ENCODE data around the gene SSBP3.
"Not testable (repeated sequence)": the region's sequence is repeated elsewhere in the genome, so short reads cannot be mapped to it uniquely, and the experiment has no call there.

SSBP3 gene

DNA sequence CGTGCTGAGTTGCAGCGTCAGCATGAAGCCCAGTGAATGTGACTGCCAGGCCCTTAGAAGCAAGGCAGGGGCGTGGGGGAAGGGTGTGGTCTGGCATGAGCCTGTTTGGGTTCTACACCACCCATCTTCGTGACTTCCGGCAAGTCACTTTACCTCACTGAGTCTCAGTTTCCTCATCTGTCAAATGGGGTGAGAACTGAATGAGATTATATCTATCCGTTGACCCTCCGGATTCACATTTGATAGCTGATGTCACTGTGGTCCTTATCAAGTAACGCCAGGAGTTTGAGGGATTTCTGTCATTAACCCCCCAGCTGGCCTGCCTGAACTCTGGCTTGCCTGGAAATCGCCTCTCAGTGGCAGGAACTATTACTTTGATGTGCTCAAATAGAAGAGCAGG lies 190.7 kb downstream of the SSBP3 start:
- in situ Hi-C loops (cut with HindIII; ENCODE audit: low pct_unique_long_range_greater_than_20kb, low sequenced_read_pairs), result no loop called here
- no peak for DNase-seq (ENCODE audit: low read depth in 1 of 2, low spot score in 1 of 2)
- TF ChIP-seq JUND (IDR thresholded peaks at IDR 0.05; ENCODE audit: low read depth), result no peak

- in situ Hi-C loops (cut with HindIII; ENCODE audit: low pct_unique_long_range_greater_than_20kb, low sequenced_read_pairs), result no loop called here
- TF ChIP-seq JUND (IDR thresholded peaks at IDR 0.05; ENCODE audit: low read depth), result no peak
- no peak for DNase-seq (ENCODE audit: low read depth in 1 of 2, low spot score in 1 of 2)
Observed at GRCh38 chr1:54212872-54213271, 193.3 kb downstream of the SSBP3 start.

DNA sequence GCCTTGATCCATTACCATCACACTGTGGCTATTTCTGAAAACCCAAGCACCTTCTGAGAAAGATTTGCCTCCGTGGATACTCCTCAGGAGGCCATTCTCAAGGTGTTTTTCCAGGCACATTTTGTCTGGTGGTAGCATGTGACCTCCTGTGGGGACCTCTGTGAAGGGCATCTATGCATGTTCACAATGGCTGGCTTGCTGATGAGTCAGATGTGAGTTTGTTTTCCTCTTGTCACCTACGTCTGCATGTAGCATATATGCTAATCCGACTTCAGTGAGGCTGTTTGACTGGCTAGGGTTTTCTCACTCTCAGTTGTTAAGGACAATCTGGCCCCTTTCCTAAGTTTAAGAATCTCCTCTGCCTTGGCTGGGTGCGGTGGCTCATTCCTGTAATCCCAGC lies 198.3 kb downstream of the SSBP3 start:
- in situ Hi-C loops (cut with HindIII; ENCODE audit: low pct_unique_long_range_greater_than_20kb, low sequenced_read_pairs); DNase-seq (ENCODE audit: low read depth in 1 of 2, low spot score in 1 of 2): not testable (repeated sequence)

DNA sequence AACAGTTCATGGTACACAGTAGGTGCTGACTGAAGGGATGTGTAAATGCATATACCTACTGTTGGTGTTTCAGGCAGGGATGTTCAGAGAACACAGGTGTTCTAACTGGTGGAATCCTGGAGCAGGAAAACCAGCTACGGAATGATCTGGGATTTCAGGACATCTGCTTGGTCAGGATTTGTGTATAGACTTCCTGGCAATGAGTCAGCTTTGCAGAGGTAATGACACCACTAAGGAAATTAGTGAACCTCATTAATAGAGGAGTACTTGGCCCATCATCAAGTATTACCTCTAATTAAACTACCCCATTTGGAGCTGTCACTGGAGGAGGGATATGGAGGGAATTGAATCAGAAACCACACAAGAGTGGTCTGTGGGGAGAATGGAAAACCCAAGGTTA lies 198.9 kb downstream of the SSBP3 start:
- TF ChIP-seq JUND (IDR thresholded peaks at IDR 0.05; ENCODE audit: low read depth), result no peak
- DNase-seq (ENCODE audit: low read depth in 1 of 2, low spot score in 1 of 2), result no peak
- in situ Hi-C loops (cut with HindIII; ENCODE audit: low pct_unique_long_range_greater_than_20kb, low sequenced_read_pairs), result no loop called here

- DNase-seq (ENCODE audit: low read depth in 1 of 2, low spot score in 1 of 2), result no peak
- no peak for TF ChIP-seq JUND (IDR thresholded peaks at IDR 0.05; ENCODE audit: low read depth)
- in situ Hi-C loops (cut with HindIII; ENCODE audit: low pct_unique_long_range_greater_than_20kb, low sequenced_read_pairs), result no loop called here
Observed at GRCh38 chr1:54204199-54204598, 202.0 kb downstream of the SSBP3 start.

DNA sequence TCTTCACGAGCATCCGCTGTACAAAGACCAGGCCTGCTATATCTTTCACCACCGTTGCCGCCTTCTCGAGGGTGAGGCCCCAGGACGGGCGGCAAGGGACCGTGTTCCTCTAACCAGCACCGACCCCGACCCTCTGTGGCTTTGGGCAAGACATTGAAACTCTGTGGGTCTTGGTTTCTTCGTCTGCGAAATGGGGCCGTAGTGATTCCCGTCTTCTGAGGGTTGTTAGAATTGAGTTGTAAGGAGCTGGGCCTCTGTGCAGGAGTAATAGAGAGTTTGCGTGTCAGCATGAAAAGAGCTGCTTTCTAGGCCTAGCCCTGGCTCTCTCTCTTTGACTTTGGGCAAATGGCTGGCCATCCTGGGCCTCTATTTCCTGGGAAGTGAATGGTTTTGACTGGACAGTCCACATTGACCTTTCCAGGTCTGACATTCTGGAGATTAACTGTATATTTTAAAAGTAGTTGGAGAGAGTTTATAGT lies 205.6 kb downstream of the SSBP3 start:
- no peak for TF ChIP-seq JUND (IDR thresholded peaks at IDR 0.05; ENCODE audit: low read depth)
- no peak for DNase-seq (ENCODE audit: low read depth in 1 of 2, low spot score in 1 of 2)
- in situ Hi-C loops (cut with HindIII; ENCODE audit: low pct_unique_long_range_greater_than_20kb, low sequenced_read_pairs), result no loop called here

GRCh38 chr1:54199765-54200518 lies 206.3 kb downstream of the SSBP3 start, which contains the start of the genes CYB5RL and MRPL37:
CYB5RL (minus strand) TSS chr1:54200030; CDS start chr1:54195616, 4,414 bp downstream.
MRPL37 (plus strand) TSS chr1:54200167; CDS start chr1:54200244, 77 bp downstream.
- no peak for TF ChIP-seq JUND (IDR thresholded peaks at IDR 0.05; ENCODE audit: low read depth)
- in situ Hi-C loops (cut with HindIII; ENCODE audit: low pct_unique_long_range_greater_than_20kb, low sequenced_read_pairs), result no loop called here

GRCh38 chr1:54199151-54199764 lies 206.9 kb downstream of the SSBP3 start:
- in situ Hi-C loops (cut with HindIII; ENCODE audit: low pct_unique_long_range_greater_than_20kb, low sequenced_read_pairs), result no loop called here
- no peak for TF ChIP-seq JUND (IDR thresholded peaks at IDR 0.05; ENCODE audit: low read depth)
- DNase-seq (ENCODE audit: low read depth in 1 of 2, low spot score in 1 of 2), result peak; percentile 7 to 10

More at GRCh38 chr1:54199765-54200518, 206.3 kb downstream of the SSBP3 start, which contains the start of the genes CYB5RL and MRPL37:
- DNase-seq (ENCODE audit: low read depth in 1 of 2, low spot score in 1 of 2), result peak; percentile 96

DNA sequence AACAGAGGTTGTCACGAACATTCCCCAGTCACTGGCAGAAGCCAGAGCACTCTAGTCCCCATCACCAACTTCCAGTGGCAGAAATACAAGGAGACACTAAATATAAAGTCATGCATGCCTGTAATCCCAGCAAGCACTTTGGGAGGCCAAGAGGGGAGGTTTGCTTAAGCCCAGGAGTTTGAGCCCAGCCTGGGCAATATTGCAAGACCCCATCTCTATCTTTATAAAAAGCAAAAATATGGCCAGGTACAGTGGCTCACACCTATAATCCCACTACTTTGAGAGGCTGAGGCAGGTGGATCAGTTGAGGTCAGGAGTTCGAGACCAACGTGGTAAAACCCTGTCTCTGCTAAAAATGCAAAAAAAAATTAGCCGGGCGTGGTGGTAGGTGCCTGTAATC lies 212.7 kb downstream of the SSBP3 start:
- no peak for TF ChIP-seq JUND (IDR thresholded peaks at IDR 0.05; ENCODE audit: low read depth)
- no peak for DNase-seq (ENCODE audit: low read depth in 1 of 2, low spot score in 1 of 2)
- in situ Hi-C loops (cut with HindIII; ENCODE audit: low pct_unique_long_range_greater_than_20kb, low sequenced_read_pairs), result no loop called here

- in situ Hi-C loops (cut with HindIII; ENCODE audit: low pct_unique_long_range_greater_than_20kb, low sequenced_read_pairs), result no loop called here
- no peak for TF ChIP-seq JUND (IDR thresholded peaks at IDR 0.05; ENCODE audit: low read depth)
- no peak for DNase-seq (ENCODE audit: low read depth in 1 of 2, low spot score in 1 of 2)
Observed at GRCh38 chr1:54191525-54191924, 214.7 kb downstream of the SSBP3 start.

GRCh38 chr1:54190526-54190925 lies 215.7 kb downstream of the SSBP3 start:
- in situ Hi-C loops (cut with HindIII; ENCODE audit: low pct_unique_long_range_greater_than_20kb, low sequenced_read_pairs), result no loop called here
- TF ChIP-seq JUND (IDR thresholded peaks at IDR 0.05; ENCODE audit: low read depth), result no peak
- no peak for DNase-seq (ENCODE audit: low read depth in 1 of 2, low spot score in 1 of 2)

GRCh38 chr1:54188291-54188690 lies 217.9 kb downstream of the SSBP3 start:
- no peak for DNase-seq (ENCODE audit: low read depth in 1 of 2, low spot score in 1 of 2)
- in situ Hi-C loops (cut with HindIII; ENCODE audit: low pct_unique_long_range_greater_than_20kb, low sequenced_read_pairs), result no loop called here
- no peak for TF ChIP-seq JUND (IDR thresholded peaks at IDR 0.05; ENCODE audit: low read depth)

- no peak for DNase-seq (ENCODE audit: low read depth in 1 of 2, low spot score in 1 of 2)
- in situ Hi-C loops (cut with HindIII; ENCODE audit: low pct_unique_long_range_greater_than_20kb, low sequenced_read_pairs), result no loop called here
- no peak for TF ChIP-seq JUND (IDR thresholded peaks at IDR 0.05; ENCODE audit: low read depth)
Observed at GRCh38 chr1:54186056-54186455, 220.1 kb downstream of the SSBP3 start.
